Esophagus mucosa (tissue), 1 donor: ENCODE results near the gene MYL4. TPM values are rescaled to one million over a fixed set of nuclear protein-coding genes. Genes with fewer than 3 reads are reported as not detected.
A peak's percentile ranks its signal among the peaks of the same experiment; 100 is the strongest.
"Not testable (repeated sequence)": the region's sequence is repeated elsewhere in the genome, so short reads cannot be mapped to it uniquely, and the experiment has no call there.

Experiments
- ATAC-seq: fragments of 200-7000 bp; cut with Tn5 transposase; one replicate; pipeline ENCODE4 v1.9.1; 2020
- total RNA-seq: library from RNA; stranded (reverse); gene quantifications from one replicate; pipeline ENCODE4 v1.2.4, GENCODE V29; 2023
- donor health status: DM: yes; HTN: yes; CAD: no.

MYL4 gene
- total RNA-seq, 1 donor from 2014 or later = not detected

- ATAC-seq = no peak
These were observed 12.9 kb downstream of the MYL4 start for GRCh38 chr17:47222047-47222446.

- ATAC-seq = peak; percentile 54
These were observed 13.9 kb downstream of the MYL4 start for GRCh38 chr17:47223007-47223406.

GRCh38 chr17:47223460-47223859, 14.3 kb downstream of the MYL4 start:
- ATAC-seq = no peak

- ATAC-seq = not testable (repeated sequence)
These were observed 14.9 kb downstream of the MYL4 start for GRCh38 chr17:47224077-47224476.

GRCh38 chr17:47224966-47225365, 15.8 kb downstream of the MYL4 start:
- no peak for ATAC-seq

- no peak for ATAC-seq
These were observed 16.3 kb downstream of the MYL4 start for GRCh38 chr17:47225436-47225858.

- ATAC-seq = no peak
These were observed 17.0 kb downstream of the MYL4 start for GRCh38 chr17:47225911-47226688.

- no peak for ATAC-seq
These were observed 18.7 kb downstream of the MYL4 start for GRCh38 chr17:47227862-47228261.

GRCh38 chr17:47229535-47230443, 20.6 kb downstream of the MYL4 start:
- peak; percentile 89 for ATAC-seq

GRCh38 chr17:47230864-47231263, 21.7 kb downstream of the MYL4 start:
- no peak for ATAC-seq

GRCh38 chr17:47231334-47231733, 22.2 kb downstream of the MYL4 start:
- no peak for ATAC-seq

GRCh38 chr17:47231866-47232265, 22.7 kb downstream of the MYL4 start:
- ATAC-seq = no peak

GRCh38 chr17:47232465-47232864, 23.3 kb downstream of the MYL4 start:
- no peak for ATAC-seq

GRCh38 chr17:47235506-47235905, 26.4 kb downstream of the MYL4 start:
- ATAC-seq = no peak

- ATAC-seq = no peak
These were observed 26.8 kb downstream of the MYL4 start for GRCh38 chr17:47235923-47236322.

- ATAC-seq = no peak
These were observed 28.7 kb downstream of the MYL4 start for GRCh38 chr17:47237841-47238240.

GRCh38 chr17:47238321-47239010, 29.3 kb downstream of the MYL4 start:
- no peak for ATAC-seq

- no peak for ATAC-seq
These were observed 30.4 kb downstream of the MYL4 start for GRCh38 chr17:47239619-47239966.

- peak; percentile 58 for ATAC-seq
These were observed 31.0 kb downstream of the MYL4 start for GRCh38 chr17:47239967-47240651.

GRCh38 chr17:47240806-47241205, 31.7 kb downstream of the MYL4 start:
- no peak for ATAC-seq

GRCh38 chr17:47242648-47243047, 33.5 kb downstream of the MYL4 start:
- ATAC-seq = no peak
